Measurements from ENCODE around the gene DPY19L1.
A peak's percentile ranks its signal among the peaks of the same experiment; 100 is the strongest.
"Not testable (repeated sequence)": the region's sequence is repeated elsewhere in the genome, so short reads cannot be mapped to it uniquely, and the experiment has no call there.

The DPY19L1 gene

GRCh38 chr7:34991938-34992840 is 45.1 kb downstream of the DPY19L1 start:
- no peak for DNase-seq (ENCODE audit: low spot score in 2 of 2)
- no peaks in the 10 kb centered on the region for H3K36me3 Mint-ChIP-seq
- H3K9me3 Mint-ChIP-seq, result no peaks in the 10 kb centered on the region
- peak overlapping the region; percentile 66 for H3K4me3 Mint-ChIP-seq
- peak; percentile 73 for ATAC-seq (ENCODE audit: low read depth)
- no peaks in the 10 kb centered on the region for H3K4me1 Mint-ChIP-seq
- peak overlapping the region; percentile 16 for H3K27ac Mint-ChIP-seq
- no peaks in the 10 kb centered on the region for H3K27me3 Mint-ChIP-seq

- H3K27me3 Mint-ChIP-seq; DNase-seq (ENCODE audit: low spot score in 2 of 2); ATAC-seq (ENCODE audit: low read depth); H3K4me1 Mint-ChIP-seq; H3K27ac Mint-ChIP-seq; H3K9me3 Mint-ChIP-seq; H3K4me3 Mint-ChIP-seq: not testable (repeated sequence)
- H3K36me3 Mint-ChIP-seq, result peaks cover 11% of the 10 kb centered on the region
These were observed 48.7 kb downstream of the DPY19L1 start for GRCh38 chr7:34988442-34989125.

DNA sequence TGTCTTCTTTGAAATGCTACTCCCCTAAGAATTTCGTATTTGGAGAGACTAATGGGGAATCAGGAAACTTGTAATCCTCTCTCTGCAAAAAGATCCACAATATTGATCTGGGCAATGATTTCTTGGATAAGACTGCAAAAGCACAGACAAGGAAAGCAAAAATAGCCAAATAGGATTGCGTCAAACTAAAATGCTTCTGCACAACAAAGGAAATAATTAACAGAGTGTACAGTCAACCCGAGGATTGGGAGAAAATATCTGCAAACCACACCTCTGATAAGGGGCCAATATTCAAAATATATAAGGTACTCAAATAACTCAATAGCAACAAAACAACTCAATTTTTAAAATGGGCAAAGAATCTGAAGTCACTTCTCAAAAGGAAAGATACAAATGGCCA is 52.1 kb downstream of the DPY19L1 start:
- H3K4me3 Mint-ChIP-seq; H3K4me1 Mint-ChIP-seq; ATAC-seq (ENCODE audit: low read depth); DNase-seq (ENCODE audit: low spot score in 2 of 2); H3K9me3 Mint-ChIP-seq; H3K27ac Mint-ChIP-seq; H3K27me3 Mint-ChIP-seq: not testable (repeated sequence)
- H3K36me3 Mint-ChIP-seq, result peaks cover 21% of the 10 kb centered on the region

- not testable (repeated sequence) for H3K9me3 Mint-ChIP-seq; H3K4me3 Mint-ChIP-seq; ATAC-seq (ENCODE audit: low read depth); DNase-seq (ENCODE audit: low spot score in 2 of 2); H3K27ac Mint-ChIP-seq; H3K4me1 Mint-ChIP-seq; H3K27me3 Mint-ChIP-seq
- peaks cover 21% of the 10 kb centered on the region for H3K36me3 Mint-ChIP-seq
These were observed 53.1 kb downstream of the DPY19L1 start for GRCh38 chr7:34984140-34984539.

DNA sequence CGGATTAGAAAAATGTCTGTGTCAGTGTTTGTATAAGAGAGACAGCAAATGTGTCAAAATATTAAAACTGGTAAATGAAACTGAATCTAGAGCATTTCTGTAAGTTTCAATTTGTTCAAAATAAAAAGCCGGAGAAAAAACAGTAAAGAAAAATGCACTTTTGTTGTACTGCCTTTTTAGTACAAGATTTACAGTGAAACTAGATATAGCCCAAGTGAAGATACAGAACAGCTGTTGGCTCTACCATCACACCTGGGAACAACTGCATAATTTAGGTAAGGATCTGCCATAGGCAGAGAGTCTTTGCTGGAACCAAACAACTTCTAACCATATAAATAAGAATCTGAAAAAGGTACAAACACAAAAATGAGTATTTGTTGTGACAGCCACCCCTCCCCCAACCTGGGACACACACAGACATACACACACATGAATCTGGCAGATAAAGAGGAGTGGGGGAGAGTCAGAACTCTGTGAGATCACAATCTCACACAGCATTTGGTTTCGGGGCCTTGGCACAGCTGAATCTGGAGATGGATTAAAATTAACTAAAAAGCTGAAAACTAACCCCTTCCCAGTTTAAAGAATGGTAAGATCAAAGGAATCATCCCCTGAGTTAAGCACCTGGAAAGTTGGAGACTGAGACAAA is 54.8 kb downstream of the DPY19L1 start:
- DNase-seq (ENCODE audit: low spot score in 2 of 2), result no peak
- no peak overlapping the region for H3K4me3 Mint-ChIP-seq
- peak overlapping the region; percentile 58 for H3K27ac Mint-ChIP-seq
- no peak for ATAC-seq (ENCODE audit: low read depth)
- H3K27me3 Mint-ChIP-seq, result no peaks in the 10 kb centered on the region
- H3K4me1 Mint-ChIP-seq, result peaks cover 2% of the 10 kb centered on the region
- H3K36me3 Mint-ChIP-seq, result peaks cover 21% of the 10 kb centered on the region
- H3K9me3 Mint-ChIP-seq, result peaks cover 8% of the 10 kb centered on the region

DNA sequence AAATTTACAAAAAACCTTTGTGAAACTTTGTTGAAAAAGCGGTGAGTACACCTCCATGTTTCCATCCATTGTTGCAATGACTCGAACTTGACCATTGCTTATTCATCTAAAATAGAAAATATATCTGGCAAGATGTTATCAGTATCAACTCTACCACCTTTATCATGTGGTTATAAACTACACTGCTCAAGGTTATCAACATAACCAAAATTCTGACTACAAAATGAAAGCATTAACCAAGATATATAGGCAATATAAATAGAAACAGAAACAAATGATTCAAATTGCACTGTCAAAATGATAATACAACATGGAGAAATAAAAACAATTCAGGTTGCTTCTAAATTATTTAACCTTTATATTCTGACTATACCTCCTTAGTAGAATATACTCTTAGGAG is 58.2 kb downstream of the DPY19L1 start:
- H3K27ac Mint-ChIP-seq; H3K4me1 Mint-ChIP-seq; H3K4me3 Mint-ChIP-seq; DNase-seq (ENCODE audit: low spot score in 2 of 2); H3K9me3 Mint-ChIP-seq; ATAC-seq (ENCODE audit: low read depth); H3K27me3 Mint-ChIP-seq: not testable (repeated sequence)
- peaks cover 24% of the 10 kb centered on the region for H3K36me3 Mint-ChIP-seq

- Mint-ChIP-seq H3K27me3 (no peaks in the 10 kb centered on the region), H3K4me1 (no peaks in the 10 kb centered on the region), H3K27ac (no peak overlapping the region), H3K9me3 (peaks cover 2% of the 10 kb centered on the region), H3K36me3 (peaks cover 25% of the 10 kb centered on the region), H3K4me3 (no peak overlapping the region)
- no peak for DNase-seq (ENCODE audit: low spot score in 2 of 2)
- no peak for ATAC-seq (ENCODE audit: low read depth)
These were observed 63.9 kb downstream of the DPY19L1 start for GRCh38 chr7:34973400-34973760.

DNA sequence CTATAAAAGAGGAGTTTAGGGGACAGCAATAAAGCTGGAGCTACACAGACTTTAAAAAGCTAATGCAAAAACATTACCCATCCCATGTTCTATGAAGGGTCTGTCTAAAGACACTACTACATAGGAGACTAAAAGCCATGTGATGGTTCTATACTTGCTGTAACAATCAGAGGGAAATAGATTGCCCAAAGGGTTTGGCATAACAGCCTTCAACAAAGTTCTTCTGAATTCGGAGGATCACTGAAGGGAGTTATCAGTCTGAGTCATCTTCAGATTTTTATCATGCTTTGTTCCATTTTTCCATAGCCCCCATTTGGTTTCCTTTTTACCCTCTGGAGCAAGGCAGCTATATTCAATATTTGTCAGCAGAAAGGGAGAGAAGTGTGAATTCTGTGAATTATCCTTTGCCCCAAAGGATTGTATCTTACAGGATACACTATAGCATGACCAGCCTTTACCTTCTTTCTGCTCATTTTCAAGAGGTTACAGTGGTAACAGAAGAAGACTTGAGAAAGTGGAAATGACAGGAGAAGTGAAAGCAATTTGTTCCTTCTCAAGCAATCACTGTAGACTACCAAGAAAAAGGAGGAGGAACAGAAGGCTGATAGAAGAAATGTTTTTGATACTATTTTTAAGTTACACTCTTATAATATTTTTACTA is 64.4 kb downstream of the DPY19L1 start:
- not testable (repeated sequence) for H3K4me3 Mint-ChIP-seq; DNase-seq (ENCODE audit: low spot score in 2 of 2); H3K27me3 Mint-ChIP-seq; H3K9me3 Mint-ChIP-seq; H3K4me1 Mint-ChIP-seq; H3K27ac Mint-ChIP-seq
- peaks cover 25% of the 10 kb centered on the region for H3K36me3 Mint-ChIP-seq
- ATAC-seq (ENCODE audit: low read depth), result peak; percentile 26

DNA sequence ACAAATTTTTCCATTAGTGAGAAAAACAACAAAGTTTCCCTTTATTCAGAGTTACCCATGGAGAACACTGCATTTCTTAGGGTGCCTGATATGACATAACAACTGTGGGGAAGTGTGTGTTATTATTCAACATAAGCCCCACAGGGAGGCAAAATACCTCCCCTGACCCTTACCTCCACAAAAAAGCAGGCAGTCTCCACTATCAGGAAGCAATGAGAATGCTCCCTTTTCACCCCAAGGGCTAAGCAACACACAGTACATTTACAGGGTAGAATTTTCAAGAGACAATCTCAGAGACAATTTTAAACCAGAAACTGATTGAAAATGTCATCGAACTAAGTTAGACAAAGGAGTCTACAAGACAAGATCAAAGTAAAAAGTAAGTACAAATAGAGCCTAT is 69.5 kb downstream of the DPY19L1 start:
- H3K4me3 Mint-ChIP-seq; H3K27me3 Mint-ChIP-seq; H3K9me3 Mint-ChIP-seq; H3K27ac Mint-ChIP-seq; ATAC-seq (ENCODE audit: low read depth); DNase-seq (ENCODE audit: low spot score in 2 of 2); H3K4me1 Mint-ChIP-seq: not testable (repeated sequence)
- peaks cover 20% of the 10 kb centered on the region for H3K36me3 Mint-ChIP-seq

- not testable (repeated sequence) for H3K4me3 Mint-ChIP-seq; H3K4me1 Mint-ChIP-seq; DNase-seq (ENCODE audit: low spot score in 2 of 2); ATAC-seq (ENCODE audit: low read depth); H3K9me3 Mint-ChIP-seq; H3K27ac Mint-ChIP-seq; H3K27me3 Mint-ChIP-seq
- peaks cover 18% of the 10 kb centered on the region for H3K36me3 Mint-ChIP-seq
These were observed 70.8 kb downstream of the DPY19L1 start for GRCh38 chr7:34966504-34966903.

- ATAC-seq (ENCODE audit: low read depth) (no peak), DNase-seq (ENCODE audit: low spot score in 2 of 2) (no peak)
- peaks cover 3% of the 10 kb centered on the region for H3K9me3 Mint-ChIP-seq
- H3K4me1 Mint-ChIP-seq, result no peaks in the 10 kb centered on the region
- H3K36me3 Mint-ChIP-seq, result peaks cover 30% of the 10 kb centered on the region
- no peaks in the 10 kb centered on the region for H3K27me3 Mint-ChIP-seq
- no peak overlapping the region for H3K27ac Mint-ChIP-seq
- no peak overlapping the region for H3K4me3 Mint-ChIP-seq
These were observed 79.3 kb downstream of the DPY19L1 start for GRCh38 chr7:34958021-34958420.

DNA sequence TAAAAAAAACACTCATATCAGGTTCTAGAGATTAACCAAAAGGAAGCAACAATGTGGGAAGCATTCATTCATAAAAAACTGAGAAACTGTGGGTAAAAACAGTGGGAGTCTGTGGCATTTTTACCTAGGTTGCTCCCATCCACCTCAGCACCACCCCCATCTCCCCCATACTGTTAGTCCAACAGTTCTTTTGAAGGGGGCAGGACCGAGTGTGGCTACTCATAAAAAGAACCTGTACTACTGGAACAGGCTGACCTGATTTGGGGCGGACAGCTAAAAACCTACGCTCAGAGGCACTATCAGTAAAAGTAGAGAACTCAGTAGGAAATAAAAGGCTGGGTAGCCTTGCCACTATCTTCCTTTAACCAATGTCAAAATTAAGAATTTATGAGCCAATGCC is 84.5 kb downstream of the DPY19L1 start:
- no peaks in the 10 kb centered on the region for H3K4me1 Mint-ChIP-seq
- peaks cover 15% of the 10 kb centered on the region for H3K36me3 Mint-ChIP-seq
- H3K4me3 Mint-ChIP-seq, result no peak overlapping the region
- H3K9me3 Mint-ChIP-seq, result no peaks in the 10 kb centered on the region
- no peak for ATAC-seq (ENCODE audit: low read depth)
- no peaks in the 10 kb centered on the region for H3K27me3 Mint-ChIP-seq
- no peak for DNase-seq (ENCODE audit: low spot score in 2 of 2)
- H3K27ac Mint-ChIP-seq, result no peak overlapping the region

DNA sequence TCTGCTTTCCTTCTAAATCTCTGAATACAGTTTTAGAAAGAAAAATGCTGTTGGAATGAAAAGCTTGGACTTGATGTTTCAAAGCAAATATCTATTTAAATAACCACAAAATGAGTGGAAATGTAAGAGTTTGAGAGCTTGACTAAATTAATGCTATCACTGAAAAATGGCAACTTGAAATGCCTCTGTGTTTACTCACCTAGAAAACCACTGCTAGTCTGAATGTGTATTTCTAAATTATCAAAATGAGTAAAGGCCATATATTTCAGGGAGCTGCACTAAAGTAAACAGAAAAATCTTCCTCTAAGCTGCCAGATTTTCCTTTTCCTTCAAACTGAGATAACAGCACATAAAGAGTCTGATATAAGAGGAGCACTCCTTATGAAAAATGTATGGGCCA is 87.9 kb downstream of the DPY19L1 start:
- H3K9me3 Mint-ChIP-seq, result no peaks in the 10 kb centered on the region
- H3K36me3 Mint-ChIP-seq, result peaks cover 16% of the 10 kb centered on the region
- DNase-seq (ENCODE audit: low spot score in 2 of 2), result no peak
- ATAC-seq (ENCODE audit: low read depth), result no peak
- H3K4me3 Mint-ChIP-seq, result no peak overlapping the region
- no peak overlapping the region for H3K27ac Mint-ChIP-seq
- no peaks in the 10 kb centered on the region for H3K4me1 Mint-ChIP-seq
- H3K27me3 Mint-ChIP-seq, result no peaks in the 10 kb centered on the region

GRCh38 chr7:34947427-34947826 is 89.9 kb downstream of the DPY19L1 start:
- H3K27me3 Mint-ChIP-seq; ATAC-seq (ENCODE audit: low read depth); DNase-seq (ENCODE audit: low spot score in 2 of 2); H3K27ac Mint-ChIP-seq; H3K9me3 Mint-ChIP-seq; H3K4me1 Mint-ChIP-seq; H3K4me3 Mint-ChIP-seq: not testable (repeated sequence)
- H3K36me3 Mint-ChIP-seq, result peaks cover 15% of the 10 kb centered on the region
